ENCODE measurements around the gene SAP30BP. TPM values are rescaled to one million over a fixed set of nuclear protein-coding genes. Genes with fewer than 3 reads are reported as not detected.

Gene SAP30BP
- total RNA-seq, 1 experiment from 2014 or later: 89.7 TPM

- Histone ChIP-seq H3K27me3 (ENCODE audit: insufficient read depth, low read length) (no peaks in the 10 kb centered on the region), H2AK5ac (ENCODE audit: insufficient read length, low read length) (no peak overlapping the region), H3K23ac (ENCODE audit: insufficient read length, low read depth, low read length) (no peak overlapping the region), H3K4me2 (ENCODE audit: insufficient read depth, insufficient read length, low read length) (no peak overlapping the region), H2BK20ac (ENCODE audit: low read depth, low read length, poor library complexity, severe bottlenecking) (no peak overlapping the region), H2BK15ac (ENCODE audit: low read depth, low read length) (no peak overlapping the region), H2BK120ac (ENCODE audit: low read depth, low read length, poor library complexity, severe bottlenecking) (no peak overlapping the region), H4K5ac (ENCODE audit: insufficient read length, low read depth, low read length) (no peak overlapping the region), H3K4me1 (ENCODE audit: insufficient read depth, low read length) (no peaks in the 10 kb centered on the region), H3K9me3 (ENCODE audit: control insufficient read depth, low read depth, low read length) (no peaks in the 10 kb centered on the region), H3K18ac (ENCODE audit: insufficient read length, low read depth, low read length) (no peak overlapping the region), H3K56ac (ENCODE audit: insufficient read length, low read depth, low read length) (no peak overlapping the region), H4K20me1 (ENCODE audit: control insufficient read depth, insufficient read depth, insufficient read length) (no peaks in the 10 kb centered on the region), H4K91ac (ENCODE audit: insufficient read length, low read depth, low read length) (no peak overlapping the region), H2AFZ (ENCODE audit: low read length) (no peak overlapping the region), H3K27ac (ENCODE audit: insufficient read length, low read depth, low read length) (no peak overlapping the region), H4K8ac (replicated peaks; ENCODE audit: insufficient read length, low read depth, low read length) (no peak overlapping the region), H3K79me2 (ENCODE audit: insufficient read depth, low read length) (peaks cover 2% of the 10 kb centered on the region; the same call in 1 of the 2 replicates), H3K79me1 (ENCODE audit: insufficient read depth, low read depth, low read length, poor library complexity, severe bottlenecking) (no peaks in the 10 kb centered on the region), H3T11ph (ENCODE audit: low read length) (no peak overlapping the region), H3K14ac (ENCODE audit: insufficient read depth, low read length) (no peak overlapping the region), H2BK5ac (ENCODE audit: insufficient read length, low read length) (no peak overlapping the region), H3K4ac (ENCODE audit: low read depth, low read length) (no peak overlapping the region), H3K9ac (ENCODE audit: extremely low read depth, insufficient read length, low read length) (no peak overlapping the region), H3K23me2 (ENCODE audit: insufficient read length, low read depth, low read length, poor library complexity, severe bottlenecking) (no peaks in the 10 kb centered on the region), H2BK12ac (ENCODE audit: insufficient read length, low read depth, low read length) (no peak overlapping the region)
- no peak overlapping the region for H3K27ac Mint-ChIP-seq
- no peaks in the 10 kb centered on the region for H3K9me3 Mint-ChIP-seq
- H3K4me1 Mint-ChIP-seq: peaks cover 3 to 5% of the 10 kb centered on the region in 2 experiments; a peak in 3 of 4 replicates
- peaks cover 4 to 40% (median 36%) of the 10 kb centered on the region in 3 experiments; a peak in 6 of 7 replicates for H3K36me3 Mint-ChIP-seq (ENCODE audit: insufficient read depth in 1 of 3, low read depth in 3 of 3)
- no peaks in the 10 kb centered on the region for H3K27me3 Mint-ChIP-seq (ENCODE audit: low read depth)
- no CpG with 5 or more reads among the region's 4 CpGs for WGBS (ENCODE audit: extremely low coverage, insufficient read length, low lambda C conversion rate)
- no peak overlapping the region for H3K4me3 Mint-ChIP-seq
- no peak for DNase-seq
- TF ChIP-seq CTCF (conservative IDR thresholded peaks at IDR 0.05): no peak
Observed at GRCh38 chr17:75661531-75661930, 5.6 kb upstream of the SAP30BP start.

Data from H9 (cell line).